IPS DF 4.7 (cell line): ENCODE results near the gene PRM2.
A peak's percentile ranks its signal among the peaks of the same experiment; 100 is the strongest.

Experiments used
- DNase-seq: peaks from one replicate; pipeline ENCODE4 v3.0.0-alpha.2; 2013; ENCODE audit warnings: low spot score; ENCODE audit errors: extremely low read depth

PRM2 gene

DNA sequence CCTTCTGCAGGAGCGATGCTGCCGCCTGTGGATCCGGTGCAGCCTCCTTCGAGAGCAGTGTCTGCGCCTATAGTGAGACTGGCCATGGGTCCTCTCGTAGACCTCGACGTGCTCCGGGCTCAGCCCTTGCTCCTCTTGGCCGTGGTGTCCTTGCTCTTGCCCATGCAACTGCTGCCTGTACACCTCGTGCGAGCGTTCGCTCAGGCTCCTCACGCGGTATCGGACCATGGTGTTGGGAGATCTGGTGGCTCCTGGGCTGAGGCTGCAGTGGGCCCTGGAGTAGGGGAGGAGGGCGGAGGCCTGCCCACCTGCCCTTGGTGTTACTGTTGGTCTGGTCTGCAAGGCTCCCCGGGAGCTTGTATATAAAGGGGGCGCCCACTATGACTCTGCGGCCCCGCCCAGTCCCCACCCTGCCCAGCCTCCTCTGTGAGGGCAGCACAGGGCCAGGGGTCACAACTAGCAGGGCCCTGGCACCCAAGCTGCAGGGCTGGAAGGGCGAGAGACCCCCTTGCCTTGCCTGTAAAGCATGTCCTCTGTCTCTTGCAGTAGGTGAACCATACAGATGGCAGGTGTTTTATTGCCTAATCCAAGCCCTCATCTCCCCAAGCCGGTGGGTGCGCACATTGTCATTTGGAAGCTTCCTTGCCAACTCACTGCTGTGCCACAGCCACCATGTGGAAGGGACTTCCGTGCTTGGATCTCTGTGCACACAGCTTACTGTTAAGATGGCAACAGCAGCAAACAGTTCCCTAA lies at the start of gene PRM2:
PRM2 (minus strand) TSS at position 338 of the 753 bp plus-strand sequence; CDS start at position 228, 110 bp downstream.
- DNase-seq, result no peak

GRCh38 chr16:11325404-11326083 lies 49.3 kb upstream of the PRM2 start:
- DNase-seq, result no peak

- no peak for DNase-seq
Observed at GRCh38 chr16:11323551-11324336, 47.5 kb upstream of the PRM2 start.

- DNase-seq, result no peak
Observed at GRCh38 chr16:11322823-11323222, 46.5 kb upstream of the PRM2 start.

DNA sequence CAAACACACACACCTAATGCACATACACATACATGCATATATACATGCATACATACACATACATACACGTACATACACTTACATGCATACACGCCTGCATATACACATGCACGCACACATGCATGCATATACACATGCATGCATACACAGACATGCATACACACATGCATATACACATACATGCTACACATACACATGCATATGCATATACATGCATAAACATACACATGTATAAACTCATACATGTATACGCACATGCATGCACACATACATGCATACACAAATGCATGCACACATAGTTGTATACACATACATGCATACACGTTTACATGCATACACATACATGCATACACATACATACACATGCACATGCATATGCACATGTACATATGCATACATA lies 45.4 kb upstream of the PRM2 start:
- DNase-seq, result no peak

- no peak for DNase-seq
Observed at GRCh38 chr16:11320170-11320569, 43.9 kb upstream of the PRM2 start.

- no peak for DNase-seq
Observed at GRCh38 chr16:11319529-11320146, 43.4 kb upstream of the PRM2 start.

GRCh38 chr16:11318817-11319216 lies 42.5 kb upstream of the PRM2 start:
- DNase-seq, result no peak

GRCh38 chr16:11316331-11317015 lies 40.2 kb upstream of the PRM2 start:
- no peak for DNase-seq

DNA sequence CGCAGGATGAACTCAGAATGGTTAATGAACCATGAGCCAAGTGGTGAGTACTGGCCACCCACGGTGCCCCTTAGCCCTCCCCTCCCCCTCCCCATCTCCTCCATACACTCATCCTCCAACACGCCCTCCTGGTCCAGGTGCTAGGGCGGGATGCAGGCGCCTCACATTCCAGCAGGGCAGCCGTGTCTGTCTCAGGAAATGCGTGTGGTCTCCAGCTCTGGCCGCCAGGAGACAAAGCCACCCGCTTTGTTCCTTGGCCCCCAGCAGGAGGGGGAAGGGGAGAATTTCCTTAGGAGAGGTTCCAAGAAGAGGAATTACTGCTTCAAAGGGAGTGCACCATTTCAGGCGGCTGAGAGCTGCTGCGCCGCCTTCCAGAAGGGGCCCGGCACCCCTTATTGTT lies 39.2 kb upstream of the PRM2 start:
- DNase-seq, result peak; percentile 95

GRCh38 chr16:11314309-11314894 lies 38.1 kb upstream of the PRM2 start:
- DNase-seq, result no peak

- DNase-seq, result no peak
Observed at GRCh38 chr16:11313493-11314308, 37.4 kb upstream of the PRM2 start.

DNA sequence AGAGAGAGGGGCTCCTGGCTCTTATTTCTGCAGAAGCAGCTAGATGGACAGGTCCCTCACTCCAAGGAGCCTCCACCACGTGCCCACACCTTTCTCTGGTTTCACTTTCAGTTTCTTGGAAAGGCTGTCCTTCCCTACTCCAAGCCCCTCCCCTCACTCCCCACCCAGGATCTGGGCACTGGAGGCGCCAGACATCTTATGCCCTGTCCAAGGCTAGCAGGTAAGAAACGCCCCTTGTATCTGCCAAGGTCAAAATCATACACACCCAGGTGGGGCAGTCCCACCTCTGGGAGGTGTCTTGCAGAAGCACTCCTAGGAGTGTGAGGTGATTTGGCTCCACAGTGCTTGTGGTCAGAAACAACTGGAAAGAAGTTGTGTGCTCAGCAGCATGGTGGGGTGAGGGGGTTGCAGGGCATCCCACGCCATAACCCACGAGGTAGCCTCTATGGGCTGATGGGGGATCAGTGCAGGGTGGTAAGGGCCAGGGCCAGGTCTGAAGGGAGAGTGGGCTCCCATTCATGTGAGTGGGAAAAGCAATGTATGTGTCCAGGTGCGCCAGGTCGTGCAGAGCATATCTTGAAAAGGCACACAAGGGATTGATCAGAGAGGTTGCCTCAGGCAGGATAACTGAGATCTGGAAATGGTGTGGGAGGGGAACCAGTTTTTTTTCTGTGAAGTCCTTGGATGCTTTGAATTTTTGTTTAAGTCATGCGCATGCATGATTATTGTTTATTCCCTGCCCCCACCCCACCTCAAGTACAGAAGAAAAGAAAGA lies 36.6 kb upstream of the PRM2 start:
- no peak for DNase-seq

DNA sequence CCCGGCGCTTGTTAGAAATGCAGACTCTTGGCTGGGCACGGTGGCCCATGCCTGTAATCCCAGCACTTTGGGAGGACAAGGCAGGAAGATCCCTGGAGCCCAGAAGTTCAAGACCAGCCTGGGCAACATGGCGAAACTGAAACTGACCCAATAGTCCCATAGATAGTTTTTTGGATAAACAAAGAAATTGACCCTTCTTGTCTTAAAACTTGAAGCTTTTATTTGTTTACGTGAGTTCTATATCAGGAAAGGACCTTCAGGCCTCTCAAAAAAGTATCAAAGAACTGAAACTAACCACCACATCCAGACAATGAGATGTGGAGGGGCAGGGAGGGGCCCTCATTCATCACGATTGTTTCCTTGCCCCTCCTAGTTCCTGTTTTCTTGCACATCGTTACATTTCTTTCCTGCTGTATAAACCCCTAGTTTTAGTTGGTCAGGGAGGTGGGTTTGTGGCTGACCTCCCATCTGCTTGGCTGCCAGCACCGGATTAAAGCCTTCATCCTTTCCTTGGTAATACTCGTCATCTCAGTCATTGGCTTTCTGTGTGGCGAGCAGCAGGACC lies 34.8 kb upstream of the PRM2 start:
- no peak for DNase-seq

GRCh38 chr16:11310634-11310977 lies 34.3 kb upstream of the PRM2 start:
- DNase-seq, result no peak

- DNase-seq, result no peak
Observed at GRCh38 chr16:11309895-11310633, 33.8 kb upstream of the PRM2 start.

DNA sequence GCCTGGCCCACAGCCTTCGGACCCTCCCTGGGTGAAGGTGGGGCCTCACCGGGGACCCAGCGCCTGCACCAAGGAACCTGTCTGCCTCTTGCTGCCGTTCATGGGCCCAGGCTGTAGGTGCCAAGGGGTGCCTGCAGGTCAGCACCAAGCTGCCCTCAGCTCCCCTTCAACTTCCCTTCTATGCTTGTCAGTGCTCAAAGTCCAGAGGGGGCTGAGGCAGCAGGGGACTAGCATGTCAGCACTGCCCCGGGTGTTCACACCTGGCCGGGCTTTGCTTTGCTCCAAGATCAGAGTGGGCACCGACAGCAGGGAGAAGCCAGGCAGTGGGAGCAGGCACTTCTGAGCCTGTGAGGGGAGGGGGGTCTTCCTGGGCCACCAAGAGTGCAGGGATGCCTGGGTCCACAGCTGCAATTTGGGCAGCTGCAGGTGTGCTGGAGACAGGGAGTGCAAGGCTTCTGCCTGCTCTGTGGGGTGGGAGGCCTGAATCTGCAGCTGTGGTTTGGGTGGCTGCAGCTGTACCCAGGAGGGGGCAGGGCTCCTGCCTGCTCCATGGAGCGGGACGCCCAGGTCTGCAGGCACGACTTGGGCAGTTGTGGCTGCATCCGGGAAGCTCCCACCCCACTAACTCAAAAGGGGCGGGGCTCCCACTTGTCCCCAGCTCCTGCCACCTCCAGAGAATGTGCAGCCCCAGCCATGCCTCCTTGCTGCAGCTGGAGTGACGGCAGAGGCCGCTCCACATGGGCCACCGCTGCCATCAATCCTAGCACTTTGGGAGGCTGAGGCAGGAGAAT lies 32.4 kb upstream of the PRM2 start:
- no peak for DNase-seq
